Chondrocyte (in vitro differentiated cells): ENCODE data around the gene KRT4. TPM values are rescaled to one million over a fixed set of nuclear protein-coding genes. Genes with fewer than 3 reads are reported as not detected.

Experiments used
- DNase-seq: peaks from one replicate; pipeline ENCODE4 v3.0.0; 2021; ENCODE audit warnings: mixed read lengths, low spot score
- H3K27ac Mint-ChIP-seq: one replicate; pipeline ENCODE4 v1.8.0; 2021; ENCODE audit warnings: mild to moderate bottlenecking, moderate library complexity, mixed read lengths; ENCODE audit not compliant: unreplicated experiment
- H3K27me3 Mint-ChIP-seq: 2 replicates; pipeline ENCODE4 v1.8.0; 2021; ENCODE audit warnings: low read depth, mixed read lengths
- H3K36me3 Mint-ChIP-seq: 2 replicates; pipeline ENCODE4 v1.8.0; 2021; ENCODE audit warnings: low read depth, mixed read lengths
- H3K4me1 Mint-ChIP-seq: 2 replicates; pipeline ENCODE4 v1.8.0; 2021; ENCODE audit warnings: low read depth, mild to moderate bottlenecking, mixed read lengths
- H3K4me3 Mint-ChIP-seq: one replicate; pipeline ENCODE4 v1.8.0; 2021; ENCODE audit warnings: mild to moderate bottlenecking, moderate library complexity, mixed read lengths; ENCODE audit not compliant: unreplicated experiment
- H3K9me3 Mint-ChIP-seq: 2 replicates; pipeline ENCODE4 v1.8.0; 2021; ENCODE audit warnings: low read depth, mixed read lengths
- total RNA-seq: library from RNA; stranded (reverse); gene quantifications from 3 replicates; pipeline ENCODE4 v1.2.1, GENCODE V29; 2021
- TF ChIP-seq, protein P1 (sequence below): fragments of 200-600 bp; sonication (generic); IDR thresholded peaks from 2 replicates; pipeline ENCODE4 v1.5.0; 2021; ENCODE audit warnings: antibody characterized with exemption, mild to moderate bottlenecking, moderate library complexity

KRT4 gene
- total RNA-seq, 1 donor from 2014 or later, result 0.90 TPM

DNA sequence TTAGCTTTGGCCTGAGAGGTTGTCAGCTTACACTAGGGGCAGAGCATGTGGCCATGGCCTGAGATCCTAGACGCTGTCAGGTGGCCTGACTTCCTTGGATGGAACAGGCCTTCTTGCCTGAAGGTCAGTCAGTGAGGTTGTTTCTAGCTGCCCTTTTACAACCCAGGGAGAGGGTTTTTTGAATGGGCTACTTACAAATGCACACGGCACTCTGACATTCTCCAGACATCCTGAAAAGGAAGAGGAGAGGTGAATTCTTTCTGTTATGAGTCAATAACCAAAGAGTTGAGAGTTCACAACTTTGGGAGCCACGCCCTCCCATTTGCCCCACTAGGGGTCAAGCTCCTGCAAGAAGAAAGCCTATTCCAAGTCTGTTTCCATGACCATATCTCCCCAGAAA lies 44.6 kb downstream of the KRT4 start:
- H3K4me1 Mint-ChIP-seq, result no peaks in the 10 kb centered on the region
- no peaks in the 10 kb centered on the region for H3K36me3 Mint-ChIP-seq
- H3K4me3 Mint-ChIP-seq, result no peak overlapping the region
- TF ChIP-seq, protein P1, sequence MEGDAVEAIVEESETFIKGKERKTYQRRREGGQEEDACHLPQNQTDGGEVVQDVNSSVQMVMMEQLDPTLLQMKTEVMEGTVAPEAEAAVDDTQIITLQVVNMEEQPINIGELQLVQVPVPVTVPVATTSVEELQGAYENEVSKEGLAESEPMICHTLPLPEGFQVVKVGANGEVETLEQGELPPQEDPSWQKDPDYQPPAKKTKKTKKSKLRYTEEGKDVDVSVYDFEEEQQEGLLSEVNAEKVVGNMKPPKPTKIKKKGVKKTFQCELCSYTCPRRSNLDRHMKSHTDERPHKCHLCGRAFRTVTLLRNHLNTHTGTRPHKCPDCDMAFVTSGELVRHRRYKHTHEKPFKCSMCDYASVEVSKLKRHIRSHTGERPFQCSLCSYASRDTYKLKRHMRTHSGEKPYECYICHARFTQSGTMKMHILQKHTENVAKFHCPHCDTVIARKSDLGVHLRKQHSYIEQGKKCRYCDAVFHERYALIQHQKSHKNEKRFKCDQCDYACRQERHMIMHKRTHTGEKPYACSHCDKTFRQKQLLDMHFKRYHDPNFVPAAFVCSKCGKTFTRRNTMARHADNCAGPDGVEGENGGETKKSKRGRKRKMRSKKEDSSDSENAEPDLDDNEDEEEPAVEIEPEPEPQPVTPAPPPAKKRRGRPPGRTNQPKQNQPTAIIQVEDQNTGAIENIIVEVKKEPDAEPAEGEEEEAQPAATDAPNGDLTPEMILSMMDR, result no peak
- no peaks in the 10 kb centered on the region for H3K9me3 Mint-ChIP-seq
- peaks cover 66% of the 10 kb centered on the region for H3K27me3 Mint-ChIP-seq
- DNase-seq, result no peak
- no peak overlapping the region for H3K27ac Mint-ChIP-seq

DNA sequence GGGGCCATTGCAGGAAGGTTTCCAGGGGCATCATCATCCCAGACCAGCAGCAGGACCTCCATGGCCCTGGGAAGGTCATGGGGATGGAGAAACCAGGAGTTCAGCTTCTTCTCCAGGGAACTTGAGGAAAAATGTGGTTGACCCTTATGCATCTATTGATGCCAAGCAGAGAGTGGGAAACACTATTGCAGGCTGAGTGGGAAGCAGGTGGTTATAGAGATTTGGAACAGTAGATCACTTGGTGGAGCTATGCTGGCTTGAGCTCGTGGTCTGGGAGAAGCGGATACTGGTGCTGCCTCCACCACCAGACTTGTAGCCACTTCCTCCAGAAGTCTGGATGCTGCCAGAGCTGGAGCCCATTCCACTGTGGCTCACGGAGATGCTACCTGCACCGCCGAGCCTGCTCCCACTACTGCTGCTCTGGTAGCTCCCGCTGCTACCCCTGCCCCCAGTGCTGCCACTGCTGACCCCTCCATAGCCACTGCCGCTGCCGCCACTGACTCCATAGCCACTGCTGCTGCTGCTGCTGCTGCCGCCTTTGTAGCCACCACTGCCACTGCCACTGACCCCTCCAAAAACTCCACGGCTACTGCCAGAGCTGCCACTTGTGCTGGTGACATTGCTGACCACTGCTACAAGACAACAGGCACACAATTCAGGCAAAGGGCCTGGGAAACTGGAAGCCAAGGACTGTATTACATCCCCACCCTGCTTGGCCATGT lies 45.3 kb downstream of the KRT4 start:
- Mint-ChIP-seq H3K9me3 (no peaks in the 10 kb centered on the region), H3K36me3 (no peaks in the 10 kb centered on the region), H3K27me3 (peaks cover 69% of the 10 kb centered on the region), H3K4me1 (no peaks in the 10 kb centered on the region), H3K4me3 (no peak overlapping the region), H3K27ac (no peak overlapping the region)
- TF ChIP-seq, protein P1, result no peak
- no peak for DNase-seq

DNA sequence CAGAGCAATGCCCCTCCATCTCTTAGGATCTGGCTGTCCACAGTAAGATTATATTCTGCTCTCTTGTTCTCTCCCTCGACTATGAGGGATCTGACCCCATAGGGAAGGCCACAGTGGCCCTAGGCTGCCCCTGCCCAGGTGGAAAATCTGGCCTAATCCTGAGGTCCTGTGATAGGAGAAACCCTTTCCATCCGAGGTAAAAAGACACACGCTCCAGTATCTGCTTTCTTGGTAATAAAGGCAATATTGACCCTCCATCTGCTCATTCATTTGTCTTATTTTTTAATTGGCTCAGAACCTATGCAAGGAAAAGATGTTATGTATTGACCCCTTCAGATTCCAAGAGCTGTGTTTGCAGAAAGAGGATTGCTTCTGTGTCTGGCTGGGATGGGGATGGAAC lies 46.5 kb downstream of the KRT4 start:
- peaks cover 64% of the 10 kb centered on the region for H3K27me3 Mint-ChIP-seq

DNA sequence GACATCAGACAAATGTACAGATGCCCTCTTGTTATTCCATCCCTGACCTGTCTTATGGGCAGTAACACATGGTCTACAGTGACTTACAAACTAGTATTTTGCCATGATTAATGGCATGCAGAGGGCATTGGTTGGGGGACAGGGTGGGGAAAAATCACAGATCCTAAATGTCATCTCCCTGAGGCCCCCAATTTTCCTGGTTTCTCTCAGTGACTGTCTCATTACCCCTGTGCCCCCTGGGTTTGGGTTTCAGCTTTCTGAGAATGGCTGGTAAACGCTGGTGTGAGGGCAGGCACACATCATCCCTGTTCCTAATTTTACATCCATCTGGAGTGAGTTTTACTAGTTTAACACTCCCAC lies 46.9 kb downstream of the KRT4 start:
- Mint-ChIP-seq H3K4me1 (no peaks in the 10 kb centered on the region), H3K27ac (no peak overlapping the region), H3K27me3 (peaks cover 63% of the 10 kb centered on the region), H3K36me3 (no peaks in the 10 kb centered on the region), H3K9me3 (peaks cover 3% of the 10 kb centered on the region), H3K4me3 (no peak overlapping the region)
- TF ChIP-seq, protein P1, result no peak
- DNase-seq, result no peak

More for the DNA sequence above, 46.5 kb downstream of the KRT4 start:
- TF ChIP-seq, protein P1, result no peak
- Mint-ChIP-seq H3K27ac (no peak overlapping the region), H3K4me1 (no peaks in the 10 kb centered on the region), H3K4me3 (no peak overlapping the region), H3K36me3 (no peaks in the 10 kb centered on the region), H3K9me3 (no peaks in the 10 kb centered on the region)
- no peak for DNase-seq

DNA sequence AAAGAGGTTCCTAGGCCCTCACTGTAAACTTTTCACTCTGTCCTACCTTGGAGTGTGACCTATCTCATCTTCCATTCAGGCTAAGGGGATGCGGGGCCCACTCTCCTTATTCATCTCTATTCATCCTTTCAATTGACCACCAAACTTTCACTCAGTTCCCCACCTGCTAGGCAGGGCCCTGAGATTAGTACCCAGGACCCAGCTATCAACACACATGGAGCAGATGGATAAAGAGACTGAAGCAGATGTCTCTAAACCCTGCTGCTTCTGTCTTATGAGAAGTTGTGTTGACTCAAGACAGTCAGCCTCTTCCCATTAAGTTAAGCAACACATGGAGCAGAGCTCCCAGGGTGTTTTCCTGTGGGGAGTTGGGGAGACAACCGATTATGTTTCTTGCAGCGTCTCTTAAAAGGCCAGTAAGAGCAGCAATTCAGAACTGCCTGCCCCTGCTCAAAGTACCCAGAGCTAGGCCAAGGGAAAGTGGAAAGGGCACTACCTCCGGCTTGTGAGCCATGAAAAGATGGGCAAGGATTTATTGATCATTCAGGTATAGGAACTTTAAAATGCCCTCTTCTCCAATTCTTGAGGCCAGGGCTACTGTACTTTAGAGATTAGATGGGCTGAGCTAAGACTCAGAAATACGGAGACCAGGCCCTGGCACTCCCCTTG lies 47.4 kb downstream of the KRT4 start:
- Mint-ChIP-seq H3K9me3 (peaks cover 5% of the 10 kb centered on the region), H3K4me1 (no peaks in the 10 kb centered on the region), H3K36me3 (no peaks in the 10 kb centered on the region), H3K4me3 (no peak overlapping the region), H3K27me3 (peaks cover 64% of the 10 kb centered on the region), H3K27ac (no peak overlapping the region)
- TF ChIP-seq, protein P1, result no peak
- no peak for DNase-seq
